Stomach (tissue), 9 donors: Measurements from ENCODE around the gene MET. TPM values are rescaled to one million over a fixed set of nuclear protein-coding genes. Genes with fewer than 3 reads are reported as not detected.

Source experiments
- DNase-seq, 2 donors: peaks; one replicate each; pipeline versions ENCODE4 v3.0.0 to v3.0.0-alpha.2; 2013 to 2019
- H3K27ac ChIP-seq, 5 donors: fragments of 200-600 bp in 4 of 5; sonication (generic) in 4 of 5; one replicate each; pipeline ENCODE4 v1.5.1; 2013 to 2019; ENCODE audit warnings: mild to moderate bottlenecking in 1 of 5, moderate library complexity in 1 of 5
- H3K27me3 ChIP-seq, 3 donors: fragments of 200-600 bp; sonication (generic); one replicate each; pipeline ENCODE4 v1.5.1; 2017 to 2019; ENCODE audit warnings: mixed run types in 1 of 3
- H3K36me3 ChIP-seq, 4 donors: fragments of 200-600 bp; sonication (generic); 1 replicate in 3 of 4; 2 replicates in 1 of 4; pipeline ENCODE4 v1.5.1; 2016 to 2019
- H3K4me1 ChIP-seq, 4 donors: fragments of 200-600 bp; sonication (generic); one replicate each; pipeline ENCODE4 v1.5.1; 2016 to 2019
- H3K4me3 ChIP-seq, 4 donors: fragments of 200-600 bp; sonication (generic) in 3 of 4; one replicate each; pipeline ENCODE4 v1.5.1; 2016 to 2019; ENCODE audit warnings: mild to moderate bottlenecking in 1 of 4
- H3K9me3 ChIP-seq, 4 donors: fragments of 200-600 bp; sonication (generic); one replicate each; pipeline ENCODE4 v1.5.1; 2016 to 2019
- CTCF ChIP-seq, 7 experiments: fragments of 450-650 bp in 4 of 7; fragments of 200-600 bp in 3 of 7; sonication (generic) in 3 of 7; IDR thresholded peaks; one replicate each; pipeline ENCODE4 v1.5.1; 2016 to 2019; ENCODE audit warnings: antibody characterized with exemption in 7 of 7, control low read depth in 2 of 7, mild to moderate bottlenecking in 1 of 7
- EP300 ChIP-seq: sonication (generic); formaldehyde crosslinking; IDR thresholded peaks from one replicate; pipeline ENCODE4 v1.6.1; 2017; ENCODE audit warnings: antibody characterized with exemption
- POLR2A ChIP-seq, 4 donors: fragments of 450-650 bp; IDR thresholded peaks; one replicate each; pipeline ENCODE4 v1.6.1; 2016; ENCODE audit warnings: antibody characterized with exemption in 4 of 4, control low read depth in 2 of 4, mild to moderate bottlenecking in 1 of 4, moderate library complexity in 1 of 4
- POLR2AphosphoS5 ChIP-seq, 3 donors: sonication (generic); formaldehyde crosslinking; IDR thresholded peaks; one replicate each; pipeline ENCODE4 v1.6.1; 2016; ENCODE audit warnings: antibody characterized with exemption in 3 of 3
- WGBS, 5 donors: extraction: QIAGEN DNeasy Blood & Tissue Kit in 3 of 5; methylation state at CpG; one replicate each; pipeline versions ENCODE4 v1.1.5 to v1.1.7; 2013 to 2018; 5-methylcytosine and 5-hydroxymethylcytosine counted together
- intact Hi-C: fragments of 100-400 bp; cut with DNase I; formaldehyde crosslinking; loops from one replicate; pipeline ENCODE4 v1.15.1; 2023; ENCODE audit warnings: low total_unique reads
- polyA plus RNA-seq, 3 donors: library from polyadenylated mRNA; stranded (reverse); fragments of 200-250 nt; gene quantifications; one replicate each; pipeline ENCODE4 v1.2.3, GENCODE V29; 2013
- total RNA-seq, 5 donors: library from RNA; depleted of rRNA; stranded (reverse); fragments of >200 nt; gene quantifications; one replicate each; pipeline versions ENCODE4 v1.1.0 to v1.2.3, GENCODE V29; 2014 to 2016
- donor health status: healthy with polysubstance abuse.
- donor health status: Bipolar disorder and iron deficiency.
- donor health status: healthy.

The MET gene
- total and polyA plus RNA-seq, 8 donors: 0.58 to 36.2 (median 4.3) TPM

- WGBS, 5 donors: 84 to 97% (median 95%) methylated on average over 3 of the region's 3 CpGs
- no peak for DNase-seq
- Histone ChIP-seq H3K4me1 (peaks cover 0 to 41% (median 25%) of the 10 kb centered on the region in 4 donors), H3K4me3 (no peak overlapping the region), H3K36me3 (no peaks in the 10 kb centered on the region), H3K9me3 (no peaks in the 10 kb centered on the region), H3K27me3 (no peaks in the 10 kb centered on the region), H3K27ac (no peak overlapping the region)
- intact Hi-C loops: loop anchor here (10.0 kb wide), 1 partner anchor 130 kb away; the partner anchor contains the start of gene MET
- no peak for TF ChIP-seq POLR2A (IDR thresholded peaks at IDR 0.05)
- no peak for TF ChIP-seq CTCF (IDR thresholded peaks at IDR 0.05)
- no peak for TF ChIP-seq POLR2AphosphoS5 (IDR thresholded peaks at IDR 0.05)
- TF ChIP-seq EP300: no peak
These were observed 132.5 kb downstream of the MET start for GRCh38 chr7:116804471-116804870.

- Histone ChIP-seq H3K4me1 (peaks cover 0 to 47% (median 28%) of the 10 kb centered on the region in 4 donors), H3K9me3 (no peaks in the 10 kb centered on the region), H3K27me3 (no peaks in the 10 kb centered on the region), H3K4me3 (no peak overlapping the region), H3K36me3 (no peaks in the 10 kb centered on the region), H3K27ac (peak overlapping the region in 1 of 5 donors; percentile 56)
- no peak for TF ChIP-seq EP300
- TF ChIP-seq POLR2AphosphoS5 (IDR thresholded peaks at IDR 0.05): peak in 1 of 3 donors; percentile 64
- TF ChIP-seq POLR2A (IDR thresholded peaks at IDR 0.05): no peak
- no peak for TF ChIP-seq CTCF (IDR thresholded peaks at IDR 0.05)
- intact Hi-C loops: loop anchor here (10.0 kb wide), 1 partner anchor 130 kb away; the partner anchor contains the start of gene MET
- 38 to 60% (median 58%) methylated on average over 7 of the region's 7 CpGs for WGBS, 5 donors
- peak in 1 of 2 donors; percentile 62 for DNase-seq
These were observed 133.1 kb downstream of the MET start for GRCh38 chr7:116805100-116805544.

- intact Hi-C loops: loop anchor here (10.0 kb wide), 1 partner anchor 131 kb away; the partner anchor contains the start of gene MET
- Histone ChIP-seq H3K27me3 (no peaks in the 10 kb centered on the region), H3K27ac (peak overlapping the region in 1 of 5 donors; percentile 6), H3K4me1 (peaks cover 0 to 59% (median 34%) of the 10 kb centered on the region in 4 donors), H3K36me3 (no peaks in the 10 kb centered on the region), H3K9me3 (no peaks in the 10 kb centered on the region), H3K4me3 (no peak overlapping the region)
- no peak for TF ChIP-seq CTCF (IDR thresholded peaks at IDR 0.05)
- no peak for TF ChIP-seq EP300
- TF ChIP-seq POLR2A (IDR thresholded peaks at IDR 0.05): no peak
- TF ChIP-seq POLR2AphosphoS5 (IDR thresholded peaks at IDR 0.05): no peak
- WGBS, 5 donors: 72 to 84% (median 77%) methylated on average over 7 of the region's 7 CpGs
- DNase-seq: no peak
These were observed 134.3 kb downstream of the MET start for GRCh38 chr7:116806046-116806944.

- no peak for DNase-seq
These were observed 135.1 kb downstream of the MET start for GRCh38 chr7:116807011-116807560.

More at GRCh38 chr7:116807011-116807560, 135.1 kb downstream of the MET start:
- no peaks in the 10 kb centered on the region for H3K36me3 ChIP-seq
- no peaks in the 10 kb centered on the region for H3K27me3 ChIP-seq
- no peaks in the 10 kb centered on the region for H3K9me3 ChIP-seq
- TF ChIP-seq CTCF (IDR thresholded peaks at IDR 0.05) (no peak), POLR2AphosphoS5 (IDR thresholded peaks at IDR 0.05) (no peak), EP300 (no peak), POLR2A (IDR thresholded peaks at IDR 0.05) (no peak)
- H3K4me1 ChIP-seq: peaks cover 0 to 60% (median 34%) of the 10 kb centered on the region in 4 donors
- 76 to 90% (median 85%) methylated on average over 3 of the region's 3 CpGs for WGBS, 5 donors
- no peak overlapping the region for H3K4me3 ChIP-seq
- intact Hi-C loops: loop anchor here (10.0 kb wide), 1 partner anchor 132 kb away; the partner anchor contains the start of gene MET
- H3K27ac ChIP-seq: no peak overlapping the region
